LNCaP clone FGC (cell line): Measurements from ENCODE around the gene BRIP1.

Experiments used
- DNase-seq: peaks from one replicate; pipeline ENCODE4 v3.0.0-alpha.2; 2011; ENCODE audit warnings: low read depth
- H3K4me3 ChIP-seq: 2 replicates; pipeline ENCODE4 v1.5.1; 2011; ENCODE audit warnings: mild to moderate bottlenecking, low read depth, low read length, control low read depth
- CTCF ChIP-seq: IDR thresholded peaks from 2 replicates; pipeline ENCODE4 v1.5.1; 2012; ENCODE audit warnings: mild to moderate bottlenecking; ENCODE audit not compliant: control insufficient read depth, insufficient read depth; ENCODE audit errors: extremely low read depth

The BRIP1 gene

GRCh38 chr17:61716225-61716829, 147.0 kb downstream of the BRIP1 start:
- no peak overlapping the region for H3K4me3 ChIP-seq
- no peak for TF ChIP-seq CTCF
- no peak for DNase-seq

GRCh38 chr17:61715348-61715747, 148.0 kb downstream of the BRIP1 start:
- no peak for TF ChIP-seq CTCF
- DNase-seq: no peak

GRCh38 chr17:61714300-61714699, 149.0 kb downstream of the BRIP1 start:
- no peak for DNase-seq
- no peak overlapping the region for H3K4me3 ChIP-seq
- no peak for TF ChIP-seq CTCF

More at GRCh38 chr17:61715348-61715747, 148.0 kb downstream of the BRIP1 start:
- H3K4me3 ChIP-seq: no peak overlapping the region

- TF ChIP-seq CTCF: no peak
- no peak overlapping the region for H3K4me3 ChIP-seq
- no peak for DNase-seq
Measured at GRCh38 chr17:61713035-61713434, 150.3 kb downstream of the BRIP1 start.

GRCh38 chr17:61710546-61710945, 152.8 kb downstream of the BRIP1 start:
- DNase-seq: no peak
- no peak overlapping the region for H3K4me3 ChIP-seq
- no peak for TF ChIP-seq CTCF

- no peak for DNase-seq
- TF ChIP-seq CTCF: no peak
- H3K4me3 ChIP-seq: no peak overlapping the region
Measured at GRCh38 chr17:61709567-61709966, 153.8 kb downstream of the BRIP1 start.

GRCh38 chr17:61704935-61705449, 158.3 kb downstream of the BRIP1 start:
- TF ChIP-seq CTCF: no peak
- H3K4me3 ChIP-seq: no peak overlapping the region
- DNase-seq: no peak
